Activated T-helper 17 cell treated with anti-CD3 and anti-CD28 coated beads, Interleukin-2, amount 50 U/mL, for 72 hours (primary cell): ENCODE results near the gene BMPR1A. TPM values are rescaled to one million over a fixed set of nuclear protein-coding genes. Genes with fewer than 3 reads are reported as not detected.
"Not testable (repeated sequence)": the region's sequence is repeated elsewhere in the genome, so short reads cannot be mapped to it uniquely, and the experiment has no call there.

Source experiments
- ATAC-seq: fragments of 150-1000 bp; cut with Tn5 transposase; replicated peaks from 2 replicates; pipeline ENCODE4 v1.10.0; 2021; ENCODE audit warnings: mild to moderate bottlenecking, moderate library complexity
- H3K27ac Mint-ChIP-seq: one replicate; pipeline ENCODE4 v1.8.0; 2022; ENCODE audit warnings: mixed read lengths
- H3K27me3 Mint-ChIP-seq: one replicate; pipeline ENCODE4 v1.8.0; 2022; ENCODE audit warnings: mixed read lengths
- H3K36me3 Mint-ChIP-seq: one replicate; pipeline ENCODE4 v1.8.0; 2022; ENCODE audit warnings: low read depth, mild to moderate bottlenecking, mixed read lengths
- H3K4me1 Mint-ChIP-seq: one replicate; pipeline ENCODE4 v1.8.0; 2022; ENCODE audit warnings: mixed read lengths
- H3K4me3 Mint-ChIP-seq: one replicate; pipeline ENCODE4 v1.8.0; 2022; ENCODE audit warnings: mild to moderate bottlenecking, mixed read lengths
- H3K9me3 Mint-ChIP-seq: one replicate; pipeline ENCODE4 v1.8.0; 2022; ENCODE audit warnings: mixed read lengths
- total RNA-seq, 2 donors: library from RNA; stranded (reverse); gene quantifications; one replicate each; pipeline ENCODE4 v1.2.3, GENCODE V29; 2022

BMPR1A gene
- total RNA-seq, 2 donors from 2014 or later: 11.1 to 14.4 TPM

GRCh38 chr10:86971232-86971991 is 215.0 kb downstream of the BMPR1A start:
- Mint-ChIP-seq H3K27ac (peak overlapping the region; percentile 93), H3K4me1 (peaks cover 12% of the 10 kb centered on the region), H3K4me3 (peak overlapping the region; percentile 80), H3K36me3 (no peaks in the 10 kb centered on the region), H3K9me3 (no peaks in the 10 kb centered on the region), H3K27me3 (no peaks in the 10 kb centered on the region)
- peak; percentile 90 for ATAC-seq

- Mint-ChIP-seq H3K4me1 (peaks cover 9% of the 10 kb centered on the region), H3K27ac (peak overlapping the region; percentile 52), H3K9me3 (no peaks in the 10 kb centered on the region), H3K36me3 (no peaks in the 10 kb centered on the region), H3K4me3 (peak overlapping the region; percentile 80), H3K27me3 (no peaks in the 10 kb centered on the region)
- ATAC-seq: no peak
Measured at GRCh38 chr10:86972613-86973380, 216.4 kb downstream of the BMPR1A start.

- ATAC-seq: no peak
- Mint-ChIP-seq H3K27ac (no peak overlapping the region), H3K4me3 (no peak overlapping the region), H3K36me3 (no peaks in the 10 kb centered on the region), H3K27me3 (no peaks in the 10 kb centered on the region), H3K4me1 (peaks cover 9% of the 10 kb centered on the region), H3K9me3 (no peaks in the 10 kb centered on the region)
Measured at GRCh38 chr10:86974484-86974883, 218.1 kb downstream of the BMPR1A start.

- Mint-ChIP-seq H3K27me3 (no peaks in the 10 kb centered on the region), H3K4me1 (peaks cover 9% of the 10 kb centered on the region), H3K27ac (no peak overlapping the region), H3K4me3 (no peak overlapping the region), H3K36me3 (no peaks in the 10 kb centered on the region), H3K9me3 (no peaks in the 10 kb centered on the region)
- ATAC-seq: no peak
Measured at GRCh38 chr10:86976362-86977056, 220.1 kb downstream of the BMPR1A start.

DNA sequence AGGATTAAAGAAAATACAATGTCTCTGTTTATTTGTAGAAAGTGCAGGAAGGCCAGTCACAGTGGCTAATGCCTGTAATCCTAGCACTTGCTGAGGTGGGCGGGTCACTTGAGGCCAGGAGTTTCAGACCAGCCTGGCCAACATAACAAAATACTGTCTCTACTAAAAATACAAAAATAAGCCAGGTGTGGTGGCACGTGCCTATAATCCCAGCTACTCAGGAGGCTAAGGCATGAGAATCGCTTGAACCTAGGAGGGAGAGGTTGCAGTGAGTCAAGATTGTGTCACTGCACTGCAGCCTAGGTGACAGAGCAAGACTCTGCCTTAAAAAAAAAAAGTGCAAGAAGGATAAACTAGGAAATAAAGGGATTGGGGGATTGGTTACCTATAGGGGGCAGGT is 222.0 kb downstream of the BMPR1A start:
- not testable (repeated sequence) for H3K9me3 Mint-ChIP-seq, H3K4me1 Mint-ChIP-seq, H3K27ac Mint-ChIP-seq, ATAC-seq, H3K36me3 Mint-ChIP-seq, H3K4me3 Mint-ChIP-seq, H3K27me3 Mint-ChIP-seq

- no peaks in the 10 kb centered on the region for H3K9me3 Mint-ChIP-seq
- H3K27me3 Mint-ChIP-seq: no peaks in the 10 kb centered on the region
- no peak for ATAC-seq
- no peak overlapping the region for H3K27ac Mint-ChIP-seq
- H3K36me3 Mint-ChIP-seq: no peaks in the 10 kb centered on the region
- H3K4me3 Mint-ChIP-seq: no peak overlapping the region
- no peaks in the 10 kb centered on the region for H3K4me1 Mint-ChIP-seq
Measured at GRCh38 chr10:86979296-86979818, 222.9 kb downstream of the BMPR1A start.

DNA sequence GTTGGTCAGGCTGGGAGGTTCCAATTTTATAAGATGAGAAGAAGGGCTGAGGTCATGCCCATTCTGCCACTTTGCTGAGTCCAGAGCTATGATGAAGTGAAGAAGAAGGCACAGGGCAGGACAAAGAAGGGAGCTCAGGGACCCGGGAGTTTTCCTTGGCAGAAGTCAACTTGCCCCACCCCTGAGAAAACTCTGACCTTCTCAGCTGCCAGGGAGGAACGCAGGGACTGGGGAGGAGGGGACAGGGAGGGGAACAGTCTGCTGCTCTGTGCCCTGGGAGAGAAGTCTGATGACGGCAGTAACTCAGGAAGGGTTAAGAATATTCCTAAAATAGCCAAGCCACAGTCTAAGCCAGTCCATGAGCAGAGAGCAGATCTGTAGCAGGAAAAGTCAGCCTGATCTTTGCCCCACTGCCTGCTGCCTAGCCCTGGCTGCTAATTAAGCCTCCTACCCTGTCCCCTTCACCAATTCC is 223.6 kb downstream of the BMPR1A start:
- H3K36me3 Mint-ChIP-seq: no peaks in the 10 kb centered on the region
- no peaks in the 10 kb centered on the region for H3K4me1 Mint-ChIP-seq
- no peaks in the 10 kb centered on the region for H3K27me3 Mint-ChIP-seq
- no peak overlapping the region for H3K4me3 Mint-ChIP-seq
- H3K9me3 Mint-ChIP-seq: no peaks in the 10 kb centered on the region
- no peak for ATAC-seq
- no peak overlapping the region for H3K27ac Mint-ChIP-seq

DNA sequence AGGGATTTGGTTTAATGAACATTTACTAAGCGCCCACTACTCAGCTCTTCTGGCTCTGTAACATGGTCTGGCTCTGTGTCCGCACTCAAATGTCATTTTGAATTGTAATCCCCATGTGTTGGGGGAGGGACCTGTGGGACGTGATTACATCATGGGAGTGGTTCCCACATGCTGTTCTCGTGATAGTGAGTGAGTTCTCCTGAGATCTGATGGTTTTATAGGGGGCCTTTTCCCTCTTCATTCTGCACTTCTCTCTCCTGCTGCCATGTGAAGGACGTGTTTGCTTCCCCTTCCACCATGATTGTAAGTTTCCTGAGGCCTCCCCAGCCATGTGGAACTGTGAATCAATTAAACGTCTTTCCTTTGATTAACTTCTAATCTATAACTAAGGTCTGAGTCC is 224.6 kb downstream of the BMPR1A start:
- not testable (repeated sequence) for H3K9me3 Mint-ChIP-seq, H3K27me3 Mint-ChIP-seq, H3K36me3 Mint-ChIP-seq, H3K4me1 Mint-ChIP-seq, ATAC-seq, H3K27ac Mint-ChIP-seq, H3K4me3 Mint-ChIP-seq

DNA sequence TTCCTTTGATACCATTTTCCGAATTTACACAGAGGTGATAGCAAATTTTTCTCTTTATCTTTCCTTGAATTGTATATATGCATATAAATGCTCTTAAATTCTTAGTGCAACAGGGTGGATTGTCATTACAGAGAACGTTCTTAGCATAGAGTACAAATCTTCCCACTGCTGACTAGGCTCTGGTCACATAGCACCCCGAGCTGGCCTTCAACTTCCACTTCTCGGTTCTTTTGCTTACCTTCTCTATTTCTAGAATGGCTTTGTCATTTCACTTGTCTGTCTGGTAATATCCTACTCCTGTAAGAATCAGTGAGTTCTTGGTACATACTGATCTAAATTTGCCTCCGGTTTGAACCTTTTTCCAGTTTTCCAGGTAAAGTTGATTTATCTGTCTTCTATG is 225.3 kb downstream of the BMPR1A start:
- no peaks in the 10 kb centered on the region for H3K9me3 Mint-ChIP-seq
- ATAC-seq: no peak
- no peaks in the 10 kb centered on the region for H3K27me3 Mint-ChIP-seq
- no peaks in the 10 kb centered on the region for H3K36me3 Mint-ChIP-seq
- H3K4me1 Mint-ChIP-seq: no peaks in the 10 kb centered on the region
- H3K27ac Mint-ChIP-seq: no peak overlapping the region
- H3K4me3 Mint-ChIP-seq: no peak overlapping the region

Other genes with a start within 250 kb of the BMPR1A start
- 10 to 100 TPM; 39.2 to 51.5 TPM for gene WAPL, start 234.8 kb upstream of the BMPR1A start, total RNA-seq
- not detected for gene OPN4, start 102.1 kb upstream of the BMPR1A start, total RNA-seq
- gene LDB3, start 88.1 kb upstream of the BMPR1A start, total RNA-seq: under 1 TPM in 1 of 2 donors, not detected in 1; 0.11 TPM
- gene MMRN2, start 201.0 kb downstream of the BMPR1A start, total RNA-seq: under 1 TPM in 1 of 2 donors, not detected in 1; 0.98 TPM
- gene SNCG, start 202.0 kb downstream of the BMPR1A start, total RNA-seq: not detected
- not detected for gene ADIRF, start 211.9 kb downstream of the BMPR1A start, total RNA-seq